GM13976 (cell line): Measurements from ENCODE around the gene ARHGEF37.

ENCODE experiments used
- DNase-seq: peaks from one replicate; pipeline ENCODE4 v3.0.0; 2012; ENCODE audit warnings: low spot score
- CTCF ChIP-seq: IDR thresholded peaks from 2 replicates; pipeline ENCODE4 v1.5.1; 2012; ENCODE audit warnings: borderline replicate concordance, mild to moderate bottlenecking; ENCODE audit not compliant: insufficient read depth; ENCODE audit errors: extremely low read depth, missing control alignments, control extremely low read depth
- in situ Hi-C: fragments of 300-500 bp; cut with MboI; formaldehyde crosslinking; loops from one replicate; pipeline ENCODE4 v1.12.0; 2022; ENCODE audit warnings: low sequenced_read_pairs, mixed read lengths, inconsistent platforms; ENCODE audit not compliant: unreplicated experiment

The ARHGEF37 gene

GRCh38 chr5:149563466-149563865, 17.8 kb upstream of the ARHGEF37 start:
- TF ChIP-seq CTCF, result no peak
- DNase-seq, result no peak
- in situ Hi-C loops, result loop anchor here (10.0 kb wide), 2 partner anchors 109 to 189 kb away; partner anchors contain the start of gene IL17B

DNA sequence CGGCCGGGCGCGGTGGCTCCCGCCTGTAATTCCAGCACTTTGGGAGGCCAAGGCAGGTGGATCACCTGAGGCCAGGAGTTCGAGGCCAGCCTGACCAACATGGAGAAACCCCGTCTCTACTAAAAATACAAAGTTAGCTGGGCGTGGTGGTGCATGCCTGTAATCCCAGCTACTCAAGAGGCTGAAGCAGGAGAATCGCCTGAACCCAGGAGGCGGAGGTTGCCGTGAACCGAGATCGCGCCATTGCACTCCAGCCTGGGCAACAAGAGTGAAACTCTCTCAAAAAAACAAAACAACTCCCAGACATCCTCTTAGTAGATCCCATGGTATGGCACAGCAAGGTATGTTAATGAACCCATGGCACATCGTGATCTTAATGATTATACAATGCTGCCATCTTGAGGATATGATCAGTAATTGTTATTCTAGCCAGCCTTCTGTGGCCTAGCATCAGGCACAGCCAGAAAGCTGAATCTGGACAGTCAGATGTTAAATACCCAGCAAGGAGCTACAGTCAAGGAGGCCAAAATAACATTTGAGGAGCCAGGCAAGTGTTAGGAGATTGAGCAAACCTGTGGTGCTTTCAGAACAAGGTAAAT, 16.7 kb upstream of the ARHGEF37 start:
- in situ Hi-C loops, result loop anchor here (10.0 kb wide), 2 partner anchors 110 to 190 kb away; partner anchors contain the start of gene IL17B
- peak; percentile 68 for TF ChIP-seq CTCF
- peak; percentile 76 for DNase-seq

- no peak for DNase-seq
- in situ Hi-C loops, result loop anchor here (10.0 kb wide), 2 partner anchors 112 to 192 kb away; partner anchors contain the start of gene IL17B
- no peak for TF ChIP-seq CTCF
Measured at GRCh38 chr5:149567226-149567625, 14.1 kb upstream of the ARHGEF37 start.

DNA sequence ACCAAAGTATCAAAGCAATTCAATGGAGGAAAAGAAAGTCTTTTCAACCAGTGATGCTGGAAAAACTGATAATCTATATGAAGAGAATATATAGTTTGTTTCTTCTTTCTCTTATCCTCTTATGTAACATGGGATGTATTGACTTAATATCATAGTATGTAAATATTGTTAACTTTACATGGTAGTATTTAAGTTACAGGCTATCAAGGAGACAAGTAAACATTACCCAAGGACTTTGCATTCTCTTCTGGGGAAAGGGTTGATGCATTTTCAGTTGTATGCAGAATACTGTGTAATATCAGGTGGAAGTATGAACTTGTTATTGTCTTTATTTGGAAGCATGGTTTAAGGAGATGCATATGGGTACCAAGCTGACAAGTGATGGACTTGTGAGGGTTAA, 9.1 kb upstream of the ARHGEF37 start:
- in situ Hi-C loops, result no loop called here
- TF ChIP-seq CTCF, result no peak

DNA sequence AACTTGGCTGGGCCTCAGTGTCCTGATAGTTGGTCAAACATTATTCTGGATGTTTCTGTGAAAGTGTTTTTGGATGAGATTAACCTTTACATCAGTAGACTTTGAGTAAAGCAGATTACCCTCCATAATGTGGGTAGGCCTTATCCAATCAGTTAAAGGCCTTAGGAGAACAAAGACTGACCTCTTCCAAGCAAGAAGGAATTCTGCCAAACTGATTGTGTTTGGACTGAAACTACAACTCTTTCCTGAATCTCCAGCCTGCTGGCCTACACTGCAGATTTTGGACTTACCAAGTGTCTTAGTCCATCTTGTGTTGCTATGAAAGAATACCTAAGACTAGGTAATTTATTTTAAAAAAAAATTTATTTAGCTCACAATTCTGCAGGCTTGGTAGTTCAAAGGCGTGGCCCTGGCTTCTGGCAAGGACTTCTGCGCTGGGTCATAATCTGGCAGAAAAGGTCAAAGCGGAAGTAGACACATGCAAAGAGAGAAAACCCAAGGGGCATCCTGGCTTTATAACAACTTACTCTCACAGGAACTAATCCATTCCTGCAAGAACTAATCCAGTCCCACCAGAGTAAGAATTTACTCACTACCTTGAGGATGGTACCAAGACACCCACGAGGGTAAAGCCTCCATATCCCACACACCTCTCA, 8.6 kb upstream of the ARHGEF37 start:
- TF ChIP-seq CTCF, result no peak
- in situ Hi-C loops, result no loop called here

More for the DNA sequence above, 9.1 kb upstream of the ARHGEF37 start:
- no peak for DNase-seq

GRCh38 chr5:149575131-149575530, 6.2 kb upstream of the ARHGEF37 start:
- no peak for DNase-seq
- no peak for TF ChIP-seq CTCF
- in situ Hi-C loops, result no loop called here

More for the DNA sequence above, 8.6 kb upstream of the ARHGEF37 start:
- DNase-seq, result no peak
